Melanocyte of skin (primary cell): ENCODE measurements around the gene FBXL3. TPM values are rescaled to one million over a fixed set of nuclear protein-coding genes. Genes with fewer than 3 reads are reported as not detected.

Source experiments
- total RNA-seq, 2 donors: library from RNA; depleted of rRNA; stranded (reverse); fragments of >200 nt; gene quantifications; 2 replicates each; pipeline ENCODE4 v1.2.3, GENCODE V29; 2012

FBXL3 gene
- 10 to 100 TPM; 32.3 to 39.3 TPM for total RNA-seq

GRCh38 chr13:77026861-77027621 lies at the start of gene FBXL3:
FBXL3 (minus strand) TSS chr13:77027159; CDS start chr13:77021860, 5,299 bp downstream.

DNA sequence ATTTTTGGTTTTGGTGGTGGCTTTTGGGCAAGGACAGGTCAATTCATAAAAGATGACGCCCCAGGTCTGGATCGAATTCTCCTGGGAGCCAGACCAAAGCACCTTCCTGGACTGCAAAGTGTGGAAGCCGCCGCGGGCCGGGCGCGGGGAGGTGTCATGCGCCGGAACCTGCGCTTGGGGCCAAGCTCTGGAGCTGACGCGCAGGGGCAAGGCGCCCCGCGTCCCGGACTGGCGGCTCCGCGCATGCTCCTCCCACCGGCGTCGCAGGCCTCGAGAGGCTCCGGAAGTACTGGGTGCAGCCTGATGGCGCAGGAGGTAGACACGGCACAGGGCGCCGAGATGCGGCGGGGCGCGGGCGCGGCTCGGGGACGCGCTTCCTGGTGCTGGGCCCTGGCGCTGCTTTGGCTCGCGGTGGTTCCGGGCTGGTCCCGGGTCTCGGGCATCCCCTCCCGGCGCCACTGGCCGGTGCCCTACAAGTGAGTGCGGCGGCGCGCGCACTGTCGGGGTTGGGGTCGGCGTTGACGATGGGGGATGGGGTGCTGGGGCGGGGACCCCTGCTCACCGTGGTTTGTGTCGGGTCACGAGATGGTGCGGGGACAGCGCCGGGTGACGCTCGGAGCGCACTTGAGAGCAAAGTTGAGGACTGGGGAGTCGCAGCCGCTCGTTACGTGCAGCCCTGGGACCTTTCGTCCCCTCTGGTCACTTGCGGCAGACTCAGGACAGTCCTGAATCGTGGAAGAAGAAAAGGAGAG lies 35.0 kb downstream of the FBXL3 start, which contains the start of gene CLN5:
Gene CLN5 (plus strand): TSS at position 286 of the 752 bp plus-strand sequence. CDS start 18 bp downstream, at position 304.

Other genes starting within 250 kb of the FBXL3 start
- gene KCTD12, start 140.8 kb downstream of the FBXL3 start, total RNA-seq, result 10 to 100 TPM in 1 of 2 donors, 1 to 10 TPM in 1; 8.0 to 15.8 TPM
- not detected for gene ACOD1, start 78.6 kb downstream of the FBXL3 start, total RNA-seq
- 10 to 100 TPM; 24.3 to 29.3 TPM for gene CLN5, start 35.1 kb downstream of the FBXL3 start, total RNA-seq